Measurements from ENCODE around the gene CTSF. TPM values are rescaled to one million over a fixed set of nuclear protein-coding genes. Genes with fewer than 3 reads are reported as not detected.

Gene CTSF
- total RNA-seq, 1 donor from 2014 or later, result not detected

- no peaks in the 10 kb centered on the region for H3K36me3 Mint-ChIP-seq (ENCODE audit: low read depth)
- H3K27ac Mint-ChIP-seq (ENCODE audit: unreplicated experiment), result no peak overlapping the region
- H3K27me3 Mint-ChIP-seq (ENCODE audit: low read depth), result no peaks in the 10 kb centered on the region
- no peak for DNase-seq (ENCODE audit: low read depth, low spot score)
- H3K4me3 Mint-ChIP-seq, result no peak overlapping the region
- H3K9me3 Mint-ChIP-seq, result no peaks in the 10 kb centered on the region
- TF ChIP-seq CTCF (conservative IDR thresholded peaks at IDR 0.05), result no peak
- H3K4me1 Mint-ChIP-seq, result peaks cover under 1% of the 10 kb centered on the region
Measured at GRCh38 chr11:66564984-66565383, 3.4 kb downstream of the CTSF start.

GRCh38 chr11:66564538-66564937, 3.9 kb downstream of the CTSF start:
- no peak for TF ChIP-seq CTCF (conservative IDR thresholded peaks at IDR 0.05)
- H3K27me3 Mint-ChIP-seq (ENCODE audit: low read depth), result no peaks in the 10 kb centered on the region
- H3K36me3 Mint-ChIP-seq (ENCODE audit: low read depth), result no peaks in the 10 kb centered on the region
- no peaks in the 10 kb centered on the region for H3K9me3 Mint-ChIP-seq
- H3K27ac Mint-ChIP-seq (ENCODE audit: unreplicated experiment), result no peak overlapping the region
- no peak for DNase-seq (ENCODE audit: low read depth, low spot score)
- H3K4me1 Mint-ChIP-seq, result no peaks in the 10 kb centered on the region
- no peak overlapping the region for H3K4me3 Mint-ChIP-seq

GRCh38 chr11:66563832-66564231, 4.6 kb downstream of the CTSF start:
- no peak for TF ChIP-seq CTCF (conservative IDR thresholded peaks at IDR 0.05)
- no peak overlapping the region for H3K4me3 Mint-ChIP-seq
- no peaks in the 10 kb centered on the region for H3K4me1 Mint-ChIP-seq
- H3K27me3 Mint-ChIP-seq (ENCODE audit: low read depth), result no peaks in the 10 kb centered on the region
- no peak for DNase-seq (ENCODE audit: low read depth, low spot score)
- H3K36me3 Mint-ChIP-seq (ENCODE audit: low read depth), result no peaks in the 10 kb centered on the region
- no peak overlapping the region for H3K27ac Mint-ChIP-seq (ENCODE audit: unreplicated experiment)
- H3K9me3 Mint-ChIP-seq, result no peaks in the 10 kb centered on the region

- H3K27me3 Mint-ChIP-seq (ENCODE audit: low read depth), result no peaks in the 10 kb centered on the region
- no peaks in the 10 kb centered on the region for H3K9me3 Mint-ChIP-seq
- no peak for TF ChIP-seq CTCF (conservative IDR thresholded peaks at IDR 0.05)
- H3K4me1 Mint-ChIP-seq, result no peaks in the 10 kb centered on the region
- no peak for DNase-seq (ENCODE audit: low read depth, low spot score)
- no peak overlapping the region for H3K4me3 Mint-ChIP-seq
- H3K27ac Mint-ChIP-seq (ENCODE audit: unreplicated experiment), result peak overlapping the region; percentile 57
- H3K36me3 Mint-ChIP-seq (ENCODE audit: low read depth), result no peaks in the 10 kb centered on the region
Measured at GRCh38 chr11:66562907-66563583, 5.4 kb downstream of the CTSF start.

GRCh38 chr11:66562275-66562674, 6.1 kb downstream of the CTSF start:
- no peaks in the 10 kb centered on the region for H3K4me1 Mint-ChIP-seq
- no peak overlapping the region for H3K27ac Mint-ChIP-seq (ENCODE audit: unreplicated experiment)
- no peak for TF ChIP-seq CTCF (conservative IDR thresholded peaks at IDR 0.05)
- H3K4me3 Mint-ChIP-seq, result no peak overlapping the region
- H3K9me3 Mint-ChIP-seq, result no peaks in the 10 kb centered on the region
- no peaks in the 10 kb centered on the region for H3K36me3 Mint-ChIP-seq (ENCODE audit: low read depth)
- no peak for DNase-seq (ENCODE audit: low read depth, low spot score)
- H3K27me3 Mint-ChIP-seq (ENCODE audit: low read depth), result no peaks in the 10 kb centered on the region

- no peak for DNase-seq (ENCODE audit: low read depth, low spot score)
- no peak overlapping the region for H3K4me3 Mint-ChIP-seq
- no peaks in the 10 kb centered on the region for H3K36me3 Mint-ChIP-seq (ENCODE audit: low read depth)
- no peaks in the 10 kb centered on the region for H3K4me1 Mint-ChIP-seq
- H3K27me3 Mint-ChIP-seq (ENCODE audit: low read depth), result no peaks in the 10 kb centered on the region
- no peaks in the 10 kb centered on the region for H3K9me3 Mint-ChIP-seq
- no peak for TF ChIP-seq CTCF (conservative IDR thresholded peaks at IDR 0.05)
- no peak overlapping the region for H3K27ac Mint-ChIP-seq (ENCODE audit: unreplicated experiment)
Measured at GRCh38 chr11:66561975-66562248, 6.5 kb downstream of the CTSF start.
